ENCODE data around the gene CELF5. TPM values are rescaled to one million over a fixed set of nuclear protein-coding genes. Genes with fewer than 3 reads are reported as not detected.

CELF5 gene
- total and polyA plus RNA-seq, 2 donors (not counting 1 experiment from before 2014, with no cell fraction given): 0.15 TPM; not detected in 1

DNA sequence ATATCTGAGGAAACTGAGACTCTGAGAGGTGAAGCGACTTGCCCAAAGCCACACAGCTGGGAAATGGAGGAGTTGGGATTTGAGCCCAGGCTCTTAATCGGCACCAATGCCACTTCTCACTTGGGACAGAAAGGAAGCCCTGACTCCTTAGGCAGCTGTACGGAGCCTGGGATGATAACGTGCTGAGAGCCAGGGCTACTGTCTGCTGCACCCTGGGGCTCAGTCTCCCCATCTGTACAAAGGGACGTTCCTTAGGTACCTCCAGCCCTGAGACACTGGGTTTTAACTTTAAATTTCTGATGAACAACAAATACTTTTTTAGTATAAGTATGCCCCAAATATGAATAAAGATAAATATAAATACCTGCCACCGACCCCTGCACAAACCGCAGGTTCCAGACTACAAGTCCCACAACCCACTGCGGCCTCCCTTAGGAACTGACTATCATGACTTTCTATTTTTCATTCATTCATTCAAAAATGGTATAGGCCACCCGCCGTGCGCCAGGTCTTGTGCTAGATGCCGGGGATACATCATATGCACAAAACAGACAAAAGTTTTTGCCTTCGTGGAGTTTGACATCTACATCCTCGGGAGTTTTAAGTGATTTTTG lies 39.5 kb upstream of the CELF5 start:
- H3K4me1 Mint-ChIP-seq: peaks cover 68% of the 10 kb centered on the region
- H3K9me3 Mint-ChIP-seq (ENCODE audit: insufficient read depth): no peaks in the 10 kb centered on the region
- H3K4me3 Mint-ChIP-seq: peak overlapping the region; percentile 93
- Histone ChIP-seq H3K79me2 (ENCODE audit: control insufficient read depth, insufficient read depth, low read length) (peaks cover 95% of the 10 kb centered on the region), H3K4me1 (ENCODE audit: control insufficient read depth in 2 of 2, insufficient read depth in 2 of 2, low read length in 2 of 2) (peaks cover 51 to 83% of the 10 kb centered on the region in 2 donors), H4K20me1 (ENCODE audit: control insufficient read depth, insufficient read depth, low read length, poor library complexity, severe bottlenecking) (peaks cover 98% of the 10 kb centered on the region), H2AFZ (ENCODE audit: insufficient read depth, low read depth, low read length, poor library complexity, severe bottlenecking) (peak overlapping the region; percentile 77), H3K9me3 (ENCODE audit: control extremely low read depth in 1 of 3, control insufficient read depth in 2 of 3, insufficient read depth in 1 of 3, low read length in 2 of 3) (no peaks in the 10 kb centered on the region), H3K27me3 (replicated peaks in 1 of 4; ENCODE audit: control extremely low read depth in 1 of 4, control insufficient read depth in 3 of 4, insufficient read depth in 4 of 4, low read length in 3 of 4) (no peaks in the 10 kb centered on the region), H3K4me2 (replicated peaks; ENCODE audit: low read depth, low read length, poor library complexity, severe bottlenecking) (peak overlapping the region; percentile 100), H3K27ac (ENCODE audit: low read length in 2 of 2) (peak overlapping the region in 1 of 2 donors; percentile 59), H3K36me3 (replicated peaks in 1 of 2; ENCODE audit: control extremely low read depth in 1 of 2, control insufficient read depth in 1 of 2, extremely low read depth in 1 of 2, insufficient read depth in 2 of 2, low read length in 1 of 2) (peaks cover 0 to 44% of the 10 kb centered on the region in 2 experiments), H3K9ac (ENCODE audit: low read length) (peak overlapping the region; percentile 88), H3K4me3 (ENCODE audit: control extremely low read depth in 1 of 5, extremely low read depth in 1 of 5, insufficient read depth in 1 of 5, low read depth in 2 of 5, low read length in 4 of 5) (peak overlapping the region; percentile 61 to 88 (median 79))
- intact Hi-C loops (cut with micrococcal nuclease): loop anchor here (1.0 to 10.0 kb wide), 5 partner anchors 120 to 1940 kb away; partner anchors contain the start of genes ATP5F1D, DOHH, FEM1A and MIDN
- CTCF ChIA-PET: interaction anchor here (0.8 to 1.9 kb wide), 5 partner anchors 23 to 109 kb away, joined by 3 to 4 read pairs (median 3); no protein-coding TSS in a partner anchor
- POLR2A ChIA-PET: interaction anchor here (0.7 to 1.7 kb wide), 4 partner anchors 9 to 1916 kb away, joined by 3 to 4 read pairs (median 3); no protein-coding TSS in a partner anchor
- no peak for TF ChIP-seq EZH2 (IDR thresholded peaks at IDR 0.05; ENCODE audit: borderline replicate concordance, insufficient read depth, low read depth, low read length, poor library complexity, severe bottlenecking)
- TF ChIP-seq, protein P1, sequence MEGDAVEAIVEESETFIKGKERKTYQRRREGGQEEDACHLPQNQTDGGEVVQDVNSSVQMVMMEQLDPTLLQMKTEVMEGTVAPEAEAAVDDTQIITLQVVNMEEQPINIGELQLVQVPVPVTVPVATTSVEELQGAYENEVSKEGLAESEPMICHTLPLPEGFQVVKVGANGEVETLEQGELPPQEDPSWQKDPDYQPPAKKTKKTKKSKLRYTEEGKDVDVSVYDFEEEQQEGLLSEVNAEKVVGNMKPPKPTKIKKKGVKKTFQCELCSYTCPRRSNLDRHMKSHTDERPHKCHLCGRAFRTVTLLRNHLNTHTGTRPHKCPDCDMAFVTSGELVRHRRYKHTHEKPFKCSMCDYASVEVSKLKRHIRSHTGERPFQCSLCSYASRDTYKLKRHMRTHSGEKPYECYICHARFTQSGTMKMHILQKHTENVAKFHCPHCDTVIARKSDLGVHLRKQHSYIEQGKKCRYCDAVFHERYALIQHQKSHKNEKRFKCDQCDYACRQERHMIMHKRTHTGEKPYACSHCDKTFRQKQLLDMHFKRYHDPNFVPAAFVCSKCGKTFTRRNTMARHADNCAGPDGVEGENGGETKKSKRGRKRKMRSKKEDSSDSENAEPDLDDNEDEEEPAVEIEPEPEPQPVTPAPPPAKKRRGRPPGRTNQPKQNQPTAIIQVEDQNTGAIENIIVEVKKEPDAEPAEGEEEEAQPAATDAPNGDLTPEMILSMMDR (IDR thresholded peaks at IDR 0.05): no peak
- ATAC-seq (ENCODE audit: low read depth) (peak; percentile 8), DNase-seq (no peak)
- no peaks in the 10 kb centered on the region for H3K27me3 Mint-ChIP-seq
- peak overlapping the region; percentile 94 for H3K27ac Mint-ChIP-seq
- 24% methylated on average over 12 of the region's 14 CpGs for WGBS (ENCODE audit: insufficient coverage)

All from B cell (primary cell).